Aorta (tissue), 5 donors: ENCODE measurements around the gene GBF1. TPM values are rescaled to one million over a fixed set of nuclear protein-coding genes. Genes with fewer than 3 reads are reported as not detected.

ENCODE experiments used
- ATAC-seq: fragments of 200-7000 bp; cut with Tn5 transposase; one replicate; pipeline ENCODE4 v1.9.1; 2022; ENCODE audit warnings: moderate library complexity; ENCODE audit not compliant: low FRiP score
- DNase-seq, 2 donors: peaks; one replicate each; pipeline ENCODE4 v3.0.0-alpha.2; 2020
- H3K27ac ChIP-seq, 2 donors: one replicate each; pipeline ENCODE4 v1.5.1; 2013; ENCODE audit warnings: low read length in 2 of 2, mild to moderate bottlenecking in 2 of 2, moderate library complexity in 2 of 2, control low read depth in 1 of 2, inconsistent platforms in 1 of 2, low read depth in 1 of 2
- H3K27me3 ChIP-seq, 2 donors: one replicate each; pipeline ENCODE4 v1.6.1; 2013; ENCODE audit warnings: control low read depth in 1 of 2, low read length in 1 of 2, mild to moderate bottlenecking in 1 of 2, moderate library complexity in 1 of 2; ENCODE audit not compliant: insufficient read depth in 2 of 2, control insufficient read depth in 1 of 2
- H3K36me3 ChIP-seq, 2 donors: one replicate each; pipeline ENCODE4 v1.6.1; 2013; ENCODE audit warnings: control low read depth in 1 of 2, low read length in 1 of 2, mild to moderate bottlenecking in 1 of 2; ENCODE audit not compliant: insufficient read depth in 2 of 2, control insufficient read depth in 1 of 2
- H3K4me1 ChIP-seq, 2 donors: one replicate each; pipeline ENCODE4 v1.6.1; 2013; ENCODE audit warnings: low read length in 2 of 2, control low read depth in 1 of 2, mild to moderate bottlenecking in 1 of 2, moderate library complexity in 1 of 2; ENCODE audit not compliant: insufficient read depth in 2 of 2, control insufficient read depth in 1 of 2
- H3K4me3 ChIP-seq, 2 donors: one replicate each; pipeline ENCODE4 v1.5.1; 2013; ENCODE audit warnings: low read length in 2 of 2, control low read depth in 1 of 2, mild to moderate bottlenecking in 1 of 2
- H3K9me3 ChIP-seq: one replicate; pipeline ENCODE4 v1.6.1; 2013; ENCODE audit warnings: mild to moderate bottlenecking, low read length; ENCODE audit not compliant: control insufficient read depth
- WGBS, 2 donors: extraction: QIAGEN DNeasy Blood & Tissue Kit; methylation state at CpG; one replicate each; pipeline ENCODE4 v1.1.7; 2013; 5-methylcytosine and 5-hydroxymethylcytosine counted together
- intact Hi-C, 2 donors: fragments of 100-400 bp; cut with DNase I; formaldehyde crosslinking; loops; one replicate each; pipeline versions ENCODE4 v1.14.2 to v1.15.0; 2022
- long read RNA-seq, 2 donors: library from polyadenylated mRNA; unstranded; transcript quantifications; one replicate each; pipeline ENCODE4 v2.0.0, GENCODE V29; 2020 to 2021
- polyA plus RNA-seq, 2 donors: library from polyadenylated mRNA; stranded (reverse); fragments of 200-250 nt; gene quantifications; one replicate each; pipeline ENCODE4 v1.2.3, GENCODE V29; 2013
- total RNA-seq, 2 donors: library from RNA; stranded (reverse); fragmentation: NEBNext Ultra II Directional; extraction: Animal tissue kit (Norgen Biotek cat#: 25700); gene quantifications; one replicate each; pipeline ENCODE4 v1.2.1, GENCODE V29; 2021
- donor health status: healthy with polysubstance abuse.
- donor health status: Bipolar disorder and iron deficiency.
- donor health status: DM: no; HTN: no; CAD: no.
- donor health status: DM: no; HTN: no; CAD: no.
- donor health status: DM: yes; HTN: yes; CAD: no.

Gene GBF1, protein sequence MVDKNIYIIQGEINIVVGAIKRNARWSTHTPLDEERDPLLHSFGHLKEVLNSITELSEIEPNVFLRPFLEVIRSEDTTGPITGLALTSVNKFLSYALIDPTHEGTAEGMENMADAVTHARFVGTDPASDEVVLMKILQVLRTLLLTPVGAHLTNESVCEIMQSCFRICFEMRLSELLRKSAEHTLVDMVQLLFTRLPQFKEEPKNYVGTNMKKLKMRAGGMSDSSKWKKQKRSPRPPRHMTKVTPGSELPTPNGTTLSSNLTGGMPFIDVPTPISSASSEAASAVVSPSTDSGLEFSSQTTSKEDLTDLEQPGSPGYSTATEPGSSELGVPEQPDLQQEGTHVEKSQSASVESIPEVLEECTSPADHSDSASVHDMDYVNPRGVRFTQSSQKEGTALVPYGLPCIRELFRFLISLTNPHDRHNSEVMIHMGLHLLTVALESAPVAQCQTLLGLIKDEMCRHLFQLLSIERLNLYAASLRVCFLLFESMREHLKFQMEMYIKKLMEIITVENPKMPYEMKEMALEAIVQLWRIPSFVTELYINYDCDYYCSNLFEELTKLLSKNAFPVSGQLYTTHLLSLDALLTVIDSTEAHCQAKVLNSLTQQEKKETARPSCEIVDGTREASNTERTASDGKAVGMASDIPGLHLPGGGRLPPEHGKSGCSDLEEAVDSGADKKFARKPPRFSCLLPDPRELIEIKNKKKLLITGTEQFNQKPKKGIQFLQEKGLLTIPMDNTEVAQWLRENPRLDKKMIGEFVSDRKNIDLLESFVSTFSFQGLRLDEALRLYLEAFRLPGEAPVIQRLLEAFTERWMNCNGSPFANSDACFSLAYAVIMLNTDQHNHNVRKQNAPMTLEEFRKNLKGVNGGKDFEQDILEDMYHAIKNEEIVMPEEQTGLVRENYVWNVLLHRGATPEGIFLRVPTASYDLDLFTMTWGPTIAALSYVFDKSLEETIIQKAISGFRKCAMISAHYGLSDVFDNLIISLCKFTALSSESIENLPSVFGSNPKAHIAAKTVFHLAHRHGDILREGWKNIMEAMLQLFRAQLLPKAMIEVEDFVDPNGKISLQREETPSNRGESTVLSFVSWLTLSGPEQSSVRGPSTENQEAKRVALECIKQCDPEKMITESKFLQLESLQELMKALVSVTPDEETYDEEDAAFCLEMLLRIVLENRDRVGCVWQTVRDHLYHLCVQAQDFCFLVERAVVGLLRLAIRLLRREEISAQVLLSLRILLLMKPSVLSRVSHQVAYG (N-terminal part only)
- total RNA-seq: 10 to 100 TPM; 41.9 to 44.0 TPM
- polyA plus RNA-seq: 10 to 100 TPM in 1 of 2 donors, 1 to 10 TPM in 1; 7.1 to 23.3 TPM
- long read RNA-seq, donor 1, partial matches to known transcripts: 33 of 53 reads
- long read RNA-seq, donor 1, other reads (novel, unspliced or antisense): 20 of 53 reads
- long read RNA-seq, donor 2, full-length matches to known transcripts: 1 of 33 reads
- long read RNA-seq, donor 2, partial matches to known transcripts: 9 of 33 reads
- long read RNA-seq, donor 2, other reads (novel, unspliced or antisense): 23 of 33 reads

- H3K4me1 ChIP-seq: peaks cover 8% of the 10 kb centered on the region in 2 donors
- intact Hi-C loops: no loop called here
- no peaks in the 10 kb centered on the region for H3K27me3 ChIP-seq
- peak within 1 kb of the TSS; percentile 69 to 95 for H3K4me3 ChIP-seq
- 0% methylated on average over 47 of the region's 47 CpGs for WGBS, 2 donors
- peak; percentile 94 to 96 for DNase-seq
- peak; percentile 95 for ATAC-seq
- H3K9me3 ChIP-seq: no peaks in the 10 kb centered on the region
- no peaks in the 10 kb centered on the region for H3K36me3 ChIP-seq
- H3K27ac ChIP-seq: peak within 1 kb of the TSS in 1 of 2 donors; percentile 81
Observed at GRCh38 chr10:102245082-102245931, at the start of gene GBF1. TSS of gene GBF1 (plus strand) at chr10:102245532. CDS start at chr10:102258939, 13,407 bp downstream.

- no peaks in the 10 kb centered on the region for H3K27me3 ChIP-seq
- no peaks in the 10 kb centered on the region for H3K4me1 ChIP-seq
- H3K36me3 ChIP-seq: no peaks in the 10 kb centered on the region
- H3K9me3 ChIP-seq: no peaks in the 10 kb centered on the region
- intact Hi-C loops: no loop called here
- ATAC-seq (no peak), DNase-seq (no peak)
- no peak overlapping the region for H3K27ac ChIP-seq
- 68 to 76% methylated on average over 2 of the region's 2 CpGs for WGBS, 2 donors
- no peak overlapping the region for H3K4me3 ChIP-seq
Observed at GRCh38 chr10:102196893-102197292, 48.4 kb upstream of the GBF1 start.

GRCh38 chr10:102198027-102198426, 47.3 kb upstream of the GBF1 start:
- no peak for DNase-seq
- Histone ChIP-seq H3K9me3 (no peaks in the 10 kb centered on the region), H3K27ac (no peak overlapping the region), H3K27me3 (peaks cover 0 to 2% of the 10 kb centered on the region in 2 donors), H3K4me3 (no peak overlapping the region), H3K4me1 (no peaks in the 10 kb centered on the region), H3K36me3 (no peaks in the 10 kb centered on the region)
- intact Hi-C loops: no loop called here
- ATAC-seq: no peak
- WGBS, 2 donors: 75 to 79% methylated on average over 2 of the region's 2 CpGs

GRCh38 chr10:102200751-102201640, 44.3 kb upstream of the GBF1 start:
- ATAC-seq: no peak
- peaks cover 0 to 4% of the 10 kb centered on the region in 2 donors for H3K27me3 ChIP-seq
- 90 to 91% methylated on average over 34 of the region's 34 CpGs for WGBS, 2 donors

DNA sequence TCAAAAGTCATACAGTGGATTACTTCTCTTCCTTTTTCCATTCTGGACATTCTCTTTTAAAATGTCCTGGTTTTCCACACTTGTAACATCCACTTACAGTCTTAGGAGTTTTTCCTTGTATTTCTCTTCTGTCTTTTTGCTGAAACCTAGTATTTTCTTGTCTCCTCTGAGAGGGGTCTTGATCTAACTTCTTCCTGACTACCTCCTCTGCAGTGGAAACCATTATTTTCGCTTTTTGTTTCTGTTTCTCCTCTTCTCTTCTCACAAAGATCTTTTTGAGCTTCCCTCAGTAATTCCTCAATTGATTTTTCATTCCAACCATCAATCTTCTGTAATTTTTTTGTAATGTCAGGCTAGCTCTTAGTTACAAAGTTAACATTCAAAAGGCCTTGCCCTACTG, 42.9 kb upstream of the GBF1 start:
- Histone ChIP-seq H3K9me3 (peaks cover 6% of the 10 kb centered on the region), H3K27ac (no peak overlapping the region), H3K4me1 (no peaks in the 10 kb centered on the region), H3K4me3 (no peak overlapping the region), H3K27me3 (peaks cover 0 to 4% of the 10 kb centered on the region in 2 donors), H3K36me3 (no peaks in the 10 kb centered on the region)
- WGBS, 2 donors: 77 to 81% methylated on average over 1 of the region's 1 CpG
- no peak for DNase-seq
- intact Hi-C loops: no loop called here
- no peak for ATAC-seq

More at GRCh38 chr10:102200751-102201640, 44.3 kb upstream of the GBF1 start:
- Histone ChIP-seq H3K36me3 (no peaks in the 10 kb centered on the region), H3K4me3 (no peak overlapping the region), H3K27ac (no peak overlapping the region), H3K4me1 (no peaks in the 10 kb centered on the region), H3K9me3 (peaks cover 6% of the 10 kb centered on the region)
- DNase-seq: no peak
- intact Hi-C loops: no loop called here

GRCh38 chr10:102208311-102209035, 36.9 kb upstream of the GBF1 start:
- 11 to 21% methylated on average over 5 of the region's 5 CpGs for WGBS, 2 donors
- Histone ChIP-seq H3K27ac (no peak overlapping the region), H3K36me3 (no peaks in the 10 kb centered on the region), H3K27me3 (peaks cover 0 to 2% of the 10 kb centered on the region in 2 donors), H3K9me3 (peaks cover 6% of the 10 kb centered on the region), H3K4me1 (no peaks in the 10 kb centered on the region), H3K4me3 (no peak overlapping the region)
- intact Hi-C loops: no loop called here
- no peak for DNase-seq
- ATAC-seq: no peak
